ENCODE results near the gene BRD9.
"Not testable (repeated sequence)": the region's sequence is repeated elsewhere in the genome, so short reads cannot be mapped to it uniquely, and the experiment has no call there.

DNA sequence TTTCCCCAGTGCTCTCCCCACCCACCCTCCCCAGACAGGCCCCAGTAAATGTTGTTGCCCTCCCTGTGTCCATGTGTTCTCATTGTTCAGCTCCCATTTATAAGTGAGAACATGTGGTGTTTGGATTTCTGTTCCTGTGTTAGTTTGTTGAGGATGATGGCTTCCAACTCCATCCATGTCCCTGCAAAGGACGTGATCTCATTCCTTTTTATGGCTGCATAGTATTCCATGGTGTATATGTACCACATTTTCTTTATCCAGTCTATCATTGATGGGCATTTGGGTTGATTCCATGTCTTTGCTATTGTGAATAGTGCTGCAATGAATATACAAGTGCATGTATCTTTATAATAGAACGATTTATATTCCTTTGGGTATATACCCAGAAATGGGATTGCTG, 48.1 kb upstream of the BRD9 start:
- TF ChIP-seq, protein P1, sequence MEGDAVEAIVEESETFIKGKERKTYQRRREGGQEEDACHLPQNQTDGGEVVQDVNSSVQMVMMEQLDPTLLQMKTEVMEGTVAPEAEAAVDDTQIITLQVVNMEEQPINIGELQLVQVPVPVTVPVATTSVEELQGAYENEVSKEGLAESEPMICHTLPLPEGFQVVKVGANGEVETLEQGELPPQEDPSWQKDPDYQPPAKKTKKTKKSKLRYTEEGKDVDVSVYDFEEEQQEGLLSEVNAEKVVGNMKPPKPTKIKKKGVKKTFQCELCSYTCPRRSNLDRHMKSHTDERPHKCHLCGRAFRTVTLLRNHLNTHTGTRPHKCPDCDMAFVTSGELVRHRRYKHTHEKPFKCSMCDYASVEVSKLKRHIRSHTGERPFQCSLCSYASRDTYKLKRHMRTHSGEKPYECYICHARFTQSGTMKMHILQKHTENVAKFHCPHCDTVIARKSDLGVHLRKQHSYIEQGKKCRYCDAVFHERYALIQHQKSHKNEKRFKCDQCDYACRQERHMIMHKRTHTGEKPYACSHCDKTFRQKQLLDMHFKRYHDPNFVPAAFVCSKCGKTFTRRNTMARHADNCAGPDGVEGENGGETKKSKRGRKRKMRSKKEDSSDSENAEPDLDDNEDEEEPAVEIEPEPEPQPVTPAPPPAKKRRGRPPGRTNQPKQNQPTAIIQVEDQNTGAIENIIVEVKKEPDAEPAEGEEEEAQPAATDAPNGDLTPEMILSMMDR (IDR thresholded peaks at IDR 0.05; ENCODE audit: insufficient read depth, low read depth, low read length) = not testable (repeated sequence)
- TF ChIP-seq EZH2 (IDR thresholded peaks at IDR 0.05; ENCODE audit: insufficient read depth, low read length) = not testable (repeated sequence)

Data from astrocyte (in vitro differentiated cells and primary cell).